ENCODE measurements around the gene ADIRF.
"Not testable (repeated sequence)": the region's sequence is repeated elsewhere in the genome, so short reads cannot be mapped to it uniquely, and the experiment has no call there.

DNA sequence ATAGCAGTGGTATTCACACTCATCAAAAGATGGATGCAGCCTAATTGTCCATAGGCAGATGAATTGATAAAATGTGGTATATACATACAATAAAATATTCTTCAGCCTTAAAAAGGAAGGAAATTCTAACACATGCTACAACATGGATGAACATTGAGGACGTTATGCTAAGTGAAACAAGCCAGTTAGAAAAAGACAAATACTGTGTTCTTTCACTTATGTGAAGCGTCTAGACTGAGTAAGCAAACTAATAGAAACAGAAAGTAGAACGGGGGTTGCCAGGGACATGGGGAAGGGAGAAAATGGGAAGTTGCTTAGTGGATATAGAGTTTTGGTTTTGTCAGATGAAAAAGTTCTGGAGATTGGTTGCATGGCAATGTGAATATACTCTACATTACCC, 45.2 kb downstream of the ADIRF start:
- TF ChIP-seq POLR2AphosphoS5, POLR2A (IDR thresholded peaks at IDR 0.05): not testable (repeated sequence)
- TF ChIP-seq, protein P1, sequence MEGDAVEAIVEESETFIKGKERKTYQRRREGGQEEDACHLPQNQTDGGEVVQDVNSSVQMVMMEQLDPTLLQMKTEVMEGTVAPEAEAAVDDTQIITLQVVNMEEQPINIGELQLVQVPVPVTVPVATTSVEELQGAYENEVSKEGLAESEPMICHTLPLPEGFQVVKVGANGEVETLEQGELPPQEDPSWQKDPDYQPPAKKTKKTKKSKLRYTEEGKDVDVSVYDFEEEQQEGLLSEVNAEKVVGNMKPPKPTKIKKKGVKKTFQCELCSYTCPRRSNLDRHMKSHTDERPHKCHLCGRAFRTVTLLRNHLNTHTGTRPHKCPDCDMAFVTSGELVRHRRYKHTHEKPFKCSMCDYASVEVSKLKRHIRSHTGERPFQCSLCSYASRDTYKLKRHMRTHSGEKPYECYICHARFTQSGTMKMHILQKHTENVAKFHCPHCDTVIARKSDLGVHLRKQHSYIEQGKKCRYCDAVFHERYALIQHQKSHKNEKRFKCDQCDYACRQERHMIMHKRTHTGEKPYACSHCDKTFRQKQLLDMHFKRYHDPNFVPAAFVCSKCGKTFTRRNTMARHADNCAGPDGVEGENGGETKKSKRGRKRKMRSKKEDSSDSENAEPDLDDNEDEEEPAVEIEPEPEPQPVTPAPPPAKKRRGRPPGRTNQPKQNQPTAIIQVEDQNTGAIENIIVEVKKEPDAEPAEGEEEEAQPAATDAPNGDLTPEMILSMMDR (IDR thresholded peaks at IDR 0.05) = not testable (repeated sequence)

Measured in sigmoid colon (tissue), 4 donors.